Spleen (tissue), 11 donors: ENCODE data around the gene LGMN. TPM values are rescaled to one million over a fixed set of nuclear protein-coding genes. Genes with fewer than 3 reads are reported as not detected.

ENCODE experiments used
- DNase-seq: peaks from one replicate; pipeline ENCODE4 v3.0.0-alpha.2; 2020
- H3K27ac ChIP-seq, 8 donors: fragments of 200-600 bp; sonication (generic) in 7 of 8; 1 replicate in 4 of 8; 2 replicates in 4 of 8; pipeline versions ENCODE4 v1.5.0 to v1.8.0; 2016 to 2021; ENCODE audit warnings: inconsistent platforms in 4 of 8, mild to moderate bottlenecking in 4 of 8, moderate library complexity in 1 of 8
- H3K27me3 ChIP-seq, 7 donors: fragments of 200-600 bp; sonication (generic) in 6 of 7; replicated peaks in 1 of 7; 1 replicate in 4 of 7; 2 replicates in 3 of 7; pipeline versions ENCODE4 v1.5.0 to v1.8.0; 2016 to 2021; ENCODE audit warnings: inconsistent platforms in 3 of 7, mild to moderate bottlenecking in 1 of 7
- H3K36me3 ChIP-seq, 6 donors: fragments of 200-600 bp; sonication (generic) in 5 of 6; 1 replicate in 4 of 6; 2 replicates in 2 of 6; pipeline versions ENCODE4 v1.5.0 to v1.8.0; 2016 to 2021; ENCODE audit warnings: inconsistent platforms in 2 of 6
- H3K4me1 ChIP-seq, 6 donors: fragments of 200-600 bp; sonication (generic) in 5 of 6; 1 replicate in 3 of 6; 2 replicates in 3 of 6; pipeline versions ENCODE4 v1.5.0 to v1.8.0; 2016 to 2021; ENCODE audit warnings: inconsistent platforms in 3 of 6
- H3K4me3 ChIP-seq, 8 donors: fragments of 200-600 bp; sonication (generic) in 7 of 8; 1 replicate in 4 of 8; 2 replicates in 4 of 8; pipeline versions ENCODE4 v1.5.0 to v1.8.0; 2016 to 2021; ENCODE audit warnings: inconsistent platforms in 4 of 8, mild to moderate bottlenecking in 4 of 8, moderate library complexity in 2 of 8
- H3K9me3 ChIP-seq, 8 donors: fragments of 200-600 bp; sonication (generic) in 7 of 8; 1 replicate in 4 of 8; 2 replicates in 4 of 8; pipeline versions ENCODE4 v1.5.0 to v1.8.0; 2016 to 2021; ENCODE audit warnings: inconsistent platforms in 4 of 8
- CTCF ChIP-seq, 11 experiments: fragments of 200-600 bp in 7 of 11; fragments of 450-650 bp in 4 of 11; sonication (generic) in 4 of 11; IDR thresholded peaks in 8 of 11; conservative IDR thresholded peaks in 3 of 11; 1 replicate in 7 of 11; 2 replicates in 4 of 11; pipeline versions ENCODE4 v1.4.0 to v1.8.0; 2016 to 2021; ENCODE audit warnings: antibody characterized with exemption in 11 of 11, inconsistent platforms in 4 of 11, mild to moderate bottlenecking in 1 of 11
- POLR2A ChIP-seq, 3 donors: fragments of 450-650 bp; IDR thresholded peaks; one replicate each; pipeline ENCODE4 v1.5.1; 2017; ENCODE audit warnings: antibody characterized with exemption in 3 of 3, mild to moderate bottlenecking in 1 of 3
- POLR2AphosphoS5 ChIP-seq, 3 donors: sonication (generic); formaldehyde crosslinking; IDR thresholded peaks; one replicate each; pipeline ENCODE4 v1.5.1; 2017; ENCODE audit warnings: antibody characterized with exemption in 3 of 3
- WGBS, 5 donors: extraction: QIAGEN DNeasy Blood & Tissue Kit in 3 of 5; methylation state at CpG; one replicate each; pipeline versions ENCODE4 v1.1.5 to v1.1.7; 2013 to 2018; 5-methylcytosine and 5-hydroxymethylcytosine counted together
- intact Hi-C: fragments of 100-400 bp; cut with DNase I; formaldehyde crosslinking; loops from one replicate; pipeline ENCODE4 v1.15.0; 2023; ENCODE audit warnings: low total_unique reads
- polyA plus RNA-seq, 3 donors: library from polyadenylated mRNA; stranded (reverse); fragments of 200-250 nt; gene quantifications; one replicate each; pipeline ENCODE4 v1.2.1, GENCODE V29; 2013
- total RNA-seq, 7 donors: library from RNA; depleted of rRNA in 3 of 7; stranded (reverse); fragments of >200 nt in 3 of 7; fragmentation: NEBNext Ultra II Directional in 4 of 7; extraction: Animal tissue kit (Norgen Biotek cat#: 25700) in 4 of 7; gene quantifications; one replicate each; pipeline versions ENCODE4 v1.1.0 to v1.2.1, GENCODE V29; 2016 to 2021
- donor health status: healthy with polysubstance abuse.
- donor health status: DM: no; HTN: no; CAD: no; lungs with moderate emphysema.
- donor health status: DM: no; HTN: no; CAD: no.
- donor health status: Bipolar disorder and iron deficiency.
- donor health status: healthy.
- donor health status: DM: no; HTN: no; CAD: no.
- donor health status: DM: yes; HTN: yes; CAD: no.

LGMN gene
- total and polyA plus RNA-seq, 10 donors, result 56.6 to 270 (median 196) TPM

GRCh38 chr14:92711976-92712653, 36.3 kb downstream of the LGMN start:
- no peak for DNase-seq
- Histone ChIP-seq H3K4me3 (no peak overlapping the region), H3K27ac (no peak overlapping the region), H3K27me3 (no peaks in the 10 kb centered on the region), H3K9me3 (no peaks in the 10 kb centered on the region), H3K4me1 (peaks cover 0 to 6% (median 0%) of the 10 kb centered on the region in 6 donors), H3K36me3 (peaks cover 4 to 72% (median 18%) of the 10 kb centered on the region in 6 donors)
- TF ChIP-seq POLR2A (IDR thresholded peaks at IDR 0.05) (no peak), CTCF (IDR thresholded peaks at IDR 0.05 in 8 of 11, conservative IDR thresholded peaks at IDR 0.05 in 3 of 11) (no peak), POLR2AphosphoS5 (IDR thresholded peaks at IDR 0.05) (no peak)
- intact Hi-C loops, result no loop called here
- 92 to 98% (median 97%) methylated on average over 7 of the region's 7 CpGs for WGBS, 5 donors

GRCh38 chr14:92710001-92710341, 38.5 kb downstream of the LGMN start:
- intact Hi-C loops, result no loop called here
- TF ChIP-seq POLR2AphosphoS5 (IDR thresholded peaks at IDR 0.05) (no peak), POLR2A (IDR thresholded peaks at IDR 0.05) (no peak), CTCF (IDR thresholded peaks at IDR 0.05 in 8 of 11, conservative IDR thresholded peaks at IDR 0.05 in 3 of 11) (no peak)

GRCh38 chr14:92709340-92710000, 39.0 kb downstream of the LGMN start:
- peaks cover 0 to 13% (median 9%) of the 10 kb centered on the region in 6 donors for H3K4me1 ChIP-seq
- H3K4me3 ChIP-seq, result no peak overlapping the region
- TF ChIP-seq POLR2AphosphoS5 (IDR thresholded peaks at IDR 0.05) (peak in 1 of 3 donors; percentile 12), POLR2A (IDR thresholded peaks at IDR 0.05) (no peak)
- intact Hi-C loops, result no loop called here
- peaks cover 4 to 72% (median 21%) of the 10 kb centered on the region in 6 donors for H3K36me3 ChIP-seq
- no peaks in the 10 kb centered on the region for H3K9me3 ChIP-seq
- 81 to 88% (median 83%) methylated on average over 13 of the region's 13 CpGs for WGBS, 5 donors
- no peak overlapping the region for H3K27ac ChIP-seq
- DNase-seq, result no peak
- H3K27me3 ChIP-seq, result no peaks in the 10 kb centered on the region

More at GRCh38 chr14:92710001-92710341, 38.5 kb downstream of the LGMN start:
- Histone ChIP-seq H3K9me3 (no peaks in the 10 kb centered on the region), H3K27ac (no peak overlapping the region), H3K4me3 (no peak overlapping the region), H3K27me3 (no peaks in the 10 kb centered on the region), H3K4me1 (peaks cover 0 to 8% (median 4%) of the 10 kb centered on the region in 6 donors), H3K36me3 (peaks cover 4 to 73% (median 21%) of the 10 kb centered on the region in 6 donors)
- no peak for DNase-seq
- 95 to 100% (median 96%) methylated on average over 4 to 5 of the region's 5 CpGs for WGBS, 5 donors

GRCh38 chr14:92706386-92706785, 42.0 kb downstream of the LGMN start:
- Histone ChIP-seq H3K36me3 (peaks cover 3 to 54% (median 19%) of the 10 kb centered on the region in 6 donors), H3K9me3 (no peaks in the 10 kb centered on the region), H3K27ac (no peak overlapping the region), H3K4me1 (peaks cover 14 to 43% (median 38%) of the 10 kb centered on the region in 6 donors), H3K4me3 (no peak overlapping the region), H3K27me3 (no peaks in the 10 kb centered on the region)
- intact Hi-C loops, result no loop called here
- 88 to 95% (median 93%) methylated on average over 8 to 15 of the region's 15 CpGs for WGBS, 5 donors
- no peak for DNase-seq
- no peak for TF ChIP-seq CTCF (IDR thresholded peaks at IDR 0.05 in 8 of 11, conservative IDR thresholded peaks at IDR 0.05 in 3 of 11)
- peak in 1 of 3 donors; percentile 47 for TF ChIP-seq POLR2AphosphoS5 (IDR thresholded peaks at IDR 0.05)
